Measurements from ENCODE around the gene BEGAIN. TPM values are rescaled to one million over a fixed set of nuclear protein-coding genes. Genes with fewer than 3 reads are reported as not detected.
A peak's percentile ranks its signal among the peaks of the same experiment; 100 is the strongest.

Gene BEGAIN
- total and polyA plus RNA-seq, 7 donors: 0.36 to 1.4 (median 0.60) TPM

DNA sequence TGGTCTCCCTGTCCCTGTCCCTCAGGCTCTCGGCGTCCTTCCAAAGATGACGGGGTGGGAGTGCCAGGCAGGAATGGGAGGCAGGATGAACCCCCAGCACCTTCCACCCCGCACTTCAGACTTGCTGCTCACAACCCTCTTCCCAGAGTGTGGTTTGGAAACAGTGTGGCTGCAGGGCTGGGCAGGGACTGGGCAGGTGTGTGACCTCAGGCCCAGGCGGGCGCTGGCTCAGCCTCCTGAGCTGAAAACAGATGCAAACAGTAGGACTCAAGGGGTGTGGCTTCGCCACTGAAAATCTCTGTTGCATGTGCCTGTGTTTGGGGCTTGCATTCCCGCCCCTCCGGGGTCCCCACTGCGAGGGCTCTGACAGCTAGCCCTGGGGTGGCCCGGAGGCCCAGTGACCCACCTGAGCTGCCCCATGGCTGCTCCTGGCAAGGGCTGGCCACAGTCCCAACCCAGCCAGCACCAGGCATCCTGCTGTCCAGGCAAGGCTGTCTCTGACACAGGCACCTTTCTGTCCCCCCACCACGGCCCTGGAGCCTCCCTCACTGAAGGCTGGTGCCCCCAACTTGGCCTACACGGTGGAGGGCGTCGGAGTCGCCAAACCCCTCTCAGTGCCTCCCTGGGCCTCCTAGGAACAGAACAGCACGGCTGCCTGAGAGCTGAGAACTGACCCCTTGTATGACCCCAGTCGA is 46.1 kb downstream of the BEGAIN start:
- peaks cover 0 to 3% (median 0%) of the 10 kb centered on the region in 4 donors for H3K4me1 ChIP-seq
- no peak overlapping the region for H3K27ac ChIP-seq
- no peak for TF ChIP-seq EP300 (IDR thresholded peaks at IDR 0.05)
- no peak for TF ChIP-seq POLR2A (IDR thresholded peaks at IDR 0.05)
- TF ChIP-seq, protein P1, sequence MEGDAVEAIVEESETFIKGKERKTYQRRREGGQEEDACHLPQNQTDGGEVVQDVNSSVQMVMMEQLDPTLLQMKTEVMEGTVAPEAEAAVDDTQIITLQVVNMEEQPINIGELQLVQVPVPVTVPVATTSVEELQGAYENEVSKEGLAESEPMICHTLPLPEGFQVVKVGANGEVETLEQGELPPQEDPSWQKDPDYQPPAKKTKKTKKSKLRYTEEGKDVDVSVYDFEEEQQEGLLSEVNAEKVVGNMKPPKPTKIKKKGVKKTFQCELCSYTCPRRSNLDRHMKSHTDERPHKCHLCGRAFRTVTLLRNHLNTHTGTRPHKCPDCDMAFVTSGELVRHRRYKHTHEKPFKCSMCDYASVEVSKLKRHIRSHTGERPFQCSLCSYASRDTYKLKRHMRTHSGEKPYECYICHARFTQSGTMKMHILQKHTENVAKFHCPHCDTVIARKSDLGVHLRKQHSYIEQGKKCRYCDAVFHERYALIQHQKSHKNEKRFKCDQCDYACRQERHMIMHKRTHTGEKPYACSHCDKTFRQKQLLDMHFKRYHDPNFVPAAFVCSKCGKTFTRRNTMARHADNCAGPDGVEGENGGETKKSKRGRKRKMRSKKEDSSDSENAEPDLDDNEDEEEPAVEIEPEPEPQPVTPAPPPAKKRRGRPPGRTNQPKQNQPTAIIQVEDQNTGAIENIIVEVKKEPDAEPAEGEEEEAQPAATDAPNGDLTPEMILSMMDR (IDR thresholded peaks at IDR 0.05): no peak
- TF ChIP-seq POLR2AphosphoS5 (IDR thresholded peaks at IDR 0.05): no peak
- no peaks in the 10 kb centered on the region for H3K36me3 ChIP-seq
- WGBS, 2 donors: 90% methylated on average over 18 of the region's 18 CpGs
- H3K9me3 ChIP-seq: no peaks in the 10 kb centered on the region
- H3K27me3 ChIP-seq: no peaks in the 10 kb centered on the region
- H3K4me3 ChIP-seq: no peak overlapping the region
- intact Hi-C loops (cut with DNase I): no loop called here
- peak; percentile 48 for DNase-seq

DNA sequence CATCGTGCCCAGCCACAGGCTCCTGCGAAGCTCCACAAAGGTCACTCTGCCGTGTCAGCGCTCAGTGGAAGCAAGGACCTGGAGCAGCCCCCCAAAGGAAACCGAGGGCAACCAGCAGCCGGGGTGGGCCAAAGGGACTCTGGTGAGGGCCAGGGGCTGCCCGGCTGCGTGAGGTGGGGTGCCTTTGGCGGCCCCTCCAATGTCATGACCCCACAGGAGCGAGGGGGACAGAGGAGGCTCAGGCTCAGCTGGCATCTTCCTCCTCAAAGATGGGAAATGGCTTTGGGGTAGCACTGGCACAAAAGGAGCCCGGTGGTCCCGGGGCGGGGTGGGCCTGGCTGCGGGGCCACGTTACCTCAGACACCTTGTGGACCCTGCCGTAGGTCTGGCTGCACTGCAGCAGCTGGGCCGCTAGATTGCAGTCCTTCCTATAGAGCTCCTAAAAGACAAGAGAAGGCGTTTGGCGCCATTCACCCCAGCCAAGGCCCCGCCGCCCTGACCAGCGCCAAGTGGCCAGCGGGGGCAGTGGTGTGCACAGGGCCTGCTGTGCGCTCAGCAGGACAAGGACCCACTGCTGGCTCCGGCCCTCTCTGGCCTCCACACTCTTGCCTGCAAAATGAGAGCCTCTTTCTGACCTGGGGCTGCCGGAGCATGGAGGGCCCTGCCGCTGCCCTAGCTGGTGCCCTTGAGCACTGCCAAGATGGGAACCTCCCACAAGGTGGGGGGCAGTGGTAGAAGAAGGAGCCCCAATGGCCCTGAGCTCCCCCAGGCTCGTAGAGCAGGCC is 46.9 kb downstream of the BEGAIN start:
- no peak for TF ChIP-seq EP300 (IDR thresholded peaks at IDR 0.05)
- no peak for TF ChIP-seq POLR2AphosphoS5 (IDR thresholded peaks at IDR 0.05)
- TF ChIP-seq, protein P1 (IDR thresholded peaks at IDR 0.05): no peak
- TF ChIP-seq POLR2A (IDR thresholded peaks at IDR 0.05): no peak
- H3K36me3 ChIP-seq: no peaks in the 10 kb centered on the region
- no peaks in the 10 kb centered on the region for H3K27me3 ChIP-seq
- no peaks in the 10 kb centered on the region for H3K4me1 ChIP-seq
- intact Hi-C loops (cut with DNase I): no loop called here
- H3K4me3 ChIP-seq: no peak overlapping the region
- DNase-seq: peak; percentile 56
- 90 to 92% methylated on average over 28 of the region's 28 CpGs for WGBS, 2 donors
- H3K9me3 ChIP-seq: no peaks in the 10 kb centered on the region
- H3K27ac ChIP-seq: no peak overlapping the region

DNA sequence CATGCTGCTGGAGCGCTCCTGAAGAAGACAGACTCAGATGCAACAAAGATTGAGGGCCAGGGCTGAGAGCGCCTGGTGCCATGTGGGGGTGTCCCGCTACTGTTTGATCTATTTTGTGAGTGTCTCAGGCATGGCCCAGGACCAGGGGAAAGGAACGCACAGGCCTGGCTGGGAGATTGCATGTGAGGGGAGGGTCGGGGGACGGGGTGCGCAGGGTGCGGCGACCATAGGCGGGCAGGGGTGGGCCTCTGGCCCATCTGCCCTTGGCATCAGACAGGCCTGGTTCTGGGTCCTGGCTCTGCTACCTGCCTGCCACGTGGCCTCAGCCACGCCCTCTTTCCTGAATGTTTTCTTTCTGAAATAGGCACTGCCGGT is 47.5 kb downstream of the BEGAIN start:
- Histone ChIP-seq H3K36me3 (no peaks in the 10 kb centered on the region), H3K9me3 (no peaks in the 10 kb centered on the region), H3K4me3 (no peak overlapping the region), H3K4me1 (no peaks in the 10 kb centered on the region), H3K27me3 (no peaks in the 10 kb centered on the region), H3K27ac (no peak overlapping the region)
- DNase-seq: peak; percentile 54
- intact Hi-C loops (cut with DNase I): no loop called here
- no peak for TF ChIP-seq POLR2A (IDR thresholded peaks at IDR 0.05)
- TF ChIP-seq, protein P1 (IDR thresholded peaks at IDR 0.05): no peak
- TF ChIP-seq EP300 (IDR thresholded peaks at IDR 0.05): no peak
- TF ChIP-seq POLR2AphosphoS5 (IDR thresholded peaks at IDR 0.05): no peak
- 80 to 88% methylated on average over 13 of the region's 13 CpGs for WGBS, 2 donors

DNA sequence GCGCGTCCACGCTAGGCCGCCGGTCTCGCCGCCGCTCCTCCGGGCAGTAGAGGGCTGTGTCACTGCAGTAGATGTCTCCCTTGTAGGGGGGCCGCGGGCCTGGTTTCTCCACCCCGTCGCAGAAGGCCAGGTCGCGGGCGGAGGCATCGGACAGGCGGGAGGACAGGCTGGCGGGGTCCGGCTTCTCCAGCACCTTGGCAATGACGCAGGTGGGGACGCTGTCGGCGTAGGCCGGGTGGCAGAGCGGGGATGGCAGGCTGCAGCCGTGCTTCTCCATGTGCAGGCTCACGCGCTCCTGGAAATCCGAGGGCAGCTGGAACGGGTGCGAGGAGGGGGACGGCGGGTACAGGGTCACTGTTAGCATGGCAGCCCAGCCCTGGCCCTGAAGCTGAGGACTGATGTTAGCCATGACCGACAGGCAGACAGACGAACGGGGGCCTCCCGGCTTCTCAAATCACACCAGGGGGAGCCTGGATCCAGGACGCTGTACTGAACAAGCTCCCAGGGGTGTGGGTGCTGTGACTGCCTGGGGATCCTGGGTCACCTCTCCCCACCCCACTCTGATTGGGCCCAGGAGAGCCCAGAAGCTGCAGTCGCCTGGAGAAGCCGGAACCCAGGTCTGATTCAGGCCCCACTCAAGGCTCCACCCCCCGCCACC is 48.1 kb downstream of the BEGAIN start:
- Histone ChIP-seq H3K4me3 (no peak overlapping the region), H3K27ac (no peak overlapping the region), H3K36me3 (no peaks in the 10 kb centered on the region), H3K4me1 (peaks cover 0 to 3% (median under 1%) of the 10 kb centered on the region in 4 donors), H3K9me3 (no peaks in the 10 kb centered on the region), H3K27me3 (no peaks in the 10 kb centered on the region)
- WGBS, 2 donors: 96 to 97% methylated on average over 42 of the region's 42 CpGs
- peak; percentile 61 for DNase-seq
- intact Hi-C loops (cut with DNase I): no loop called here
- TF ChIP-seq POLR2AphosphoS5 (IDR thresholded peaks at IDR 0.05): no peak
- no peak for TF ChIP-seq POLR2A (IDR thresholded peaks at IDR 0.05)
- TF ChIP-seq, protein P1 (IDR thresholded peaks at IDR 0.05): no peak
- no peak for TF ChIP-seq EP300 (IDR thresholded peaks at IDR 0.05)
